Fibroblast of skin of right biceps (primary cell): ENCODE results near the gene PAQR7.

Experiments
- DNase-seq: peaks from one replicate; pipeline ENCODE4 v3.0.0-alpha.2; 2013

The PAQR7 gene

DNA sequence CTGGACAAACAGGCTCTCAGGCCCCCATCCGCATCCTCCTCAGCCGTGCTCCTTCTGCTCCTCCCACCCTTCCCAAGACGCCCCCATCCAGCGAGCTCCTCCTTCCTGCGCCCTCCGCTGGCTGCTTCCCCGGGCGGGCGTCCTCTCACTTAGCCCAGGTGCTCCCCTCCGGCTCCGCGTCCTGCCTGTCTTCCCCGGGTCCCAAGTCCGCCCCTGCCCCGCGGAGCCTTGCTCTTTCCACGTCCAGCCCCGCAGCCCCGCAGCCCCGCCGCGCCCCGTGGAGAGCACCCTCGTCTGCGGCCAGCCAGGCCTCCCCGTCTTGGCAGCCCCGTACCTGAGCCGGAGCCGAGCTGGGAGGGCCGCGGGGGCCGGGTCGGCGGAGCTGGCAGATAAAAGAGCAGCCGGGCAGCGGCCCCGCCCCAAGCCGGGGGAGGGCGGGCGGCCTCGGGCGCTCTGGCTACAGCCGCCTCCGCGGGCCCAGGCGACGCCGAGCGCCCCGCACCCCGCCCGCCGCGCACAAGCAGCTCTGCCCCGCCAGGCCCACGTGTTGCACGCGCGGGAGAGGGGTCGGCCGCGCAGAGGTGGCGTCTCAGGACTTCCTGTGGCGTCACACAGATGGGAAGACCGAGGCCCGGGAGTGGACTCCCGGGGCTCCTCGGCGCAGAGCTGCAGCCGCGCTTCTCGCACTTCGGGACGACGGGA is at the start of gene PAQR7:
TSS of gene PAQR7 (minus strand) at position 555 of the 702 bp plus-strand sequence. CDS start 11,869 bp downstream, outside the sequence.
- DNase-seq: peak; percentile 87

DNA sequence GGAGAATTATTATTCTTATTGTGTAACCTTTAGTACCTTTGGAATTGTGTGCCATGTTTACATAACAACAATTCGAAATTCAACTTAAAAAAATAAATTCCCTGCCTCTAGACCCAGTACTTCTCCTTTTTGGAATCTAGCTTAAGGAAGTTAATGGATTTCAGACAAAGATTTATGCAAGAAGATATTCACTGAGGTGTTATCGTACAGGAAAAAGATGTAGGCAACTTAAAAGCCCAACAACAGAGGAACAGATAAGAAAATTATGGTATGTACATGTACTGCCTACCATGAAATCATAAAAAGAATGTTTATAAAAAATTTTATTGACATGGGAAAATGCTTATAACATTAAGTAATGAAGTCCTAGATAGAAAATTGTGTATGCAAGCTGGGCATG is 48.9 kb upstream of the PAQR7 start:
- DNase-seq: no peak

GRCh38 chr1:25922971-25923552 is 47.6 kb upstream of the PAQR7 start:
- DNase-seq: peak; percentile 31

GRCh38 chr1:25922056-25922970 is 46.8 kb upstream of the PAQR7 start:
- DNase-seq: peak; percentile 43

DNA sequence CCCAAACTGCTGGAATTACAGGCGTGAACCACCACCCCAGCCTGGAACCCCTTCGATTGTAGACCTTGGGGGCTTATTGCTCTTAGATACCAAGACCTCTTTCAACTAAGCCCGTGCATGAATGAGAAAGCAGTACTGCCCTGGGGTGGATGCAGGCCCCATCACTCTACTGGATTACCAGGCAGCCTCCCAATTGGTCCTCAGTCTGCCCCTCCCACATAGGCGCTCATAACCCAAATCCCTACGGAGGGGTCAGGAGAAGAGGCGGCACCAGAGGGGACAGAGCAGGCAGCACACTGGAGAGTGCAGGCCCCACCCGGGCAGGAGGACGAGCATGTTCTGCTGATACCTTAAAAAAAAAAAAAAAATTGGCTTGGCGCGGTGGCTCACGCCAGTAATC is 43.1 kb upstream of the PAQR7 start:
- DNase-seq: no peak

- no peak for DNase-seq
These were observed 42.5 kb upstream of the PAQR7 start for GRCh38 chr1:25917996-25918395.

DNA sequence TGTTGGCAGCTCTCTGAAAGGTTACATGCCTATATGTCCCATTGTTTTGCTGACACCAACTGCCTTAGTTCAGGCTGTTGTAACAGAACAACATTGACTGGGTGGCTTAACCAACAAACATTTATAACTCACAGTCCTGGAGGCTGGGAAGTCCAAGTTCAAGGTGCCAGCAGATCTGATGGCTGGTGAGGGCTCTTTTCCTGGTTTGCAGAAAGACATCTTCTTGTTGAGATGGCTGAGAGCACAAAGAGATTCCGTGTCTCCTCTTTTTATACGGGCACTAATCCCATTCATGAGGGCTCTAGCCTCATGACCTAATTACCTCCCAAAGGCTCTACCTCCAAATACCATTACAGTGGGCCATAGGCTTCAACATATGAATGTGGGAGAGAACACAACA is 41.0 kb upstream of the PAQR7 start:
- no peak for DNase-seq

GRCh38 chr1:25914074-25914995 is 38.8 kb upstream of the PAQR7 start:
- no peak for DNase-seq

GRCh38 chr1:25913206-25913605 is 37.7 kb upstream of the PAQR7 start:
- no peak for DNase-seq

GRCh38 chr1:25912076-25912831 is 36.7 kb upstream of the PAQR7 start:
- DNase-seq: peak; percentile 89

GRCh38 chr1:25911162-25911561 is 35.7 kb upstream of the PAQR7 start:
- no peak for DNase-seq

DNA sequence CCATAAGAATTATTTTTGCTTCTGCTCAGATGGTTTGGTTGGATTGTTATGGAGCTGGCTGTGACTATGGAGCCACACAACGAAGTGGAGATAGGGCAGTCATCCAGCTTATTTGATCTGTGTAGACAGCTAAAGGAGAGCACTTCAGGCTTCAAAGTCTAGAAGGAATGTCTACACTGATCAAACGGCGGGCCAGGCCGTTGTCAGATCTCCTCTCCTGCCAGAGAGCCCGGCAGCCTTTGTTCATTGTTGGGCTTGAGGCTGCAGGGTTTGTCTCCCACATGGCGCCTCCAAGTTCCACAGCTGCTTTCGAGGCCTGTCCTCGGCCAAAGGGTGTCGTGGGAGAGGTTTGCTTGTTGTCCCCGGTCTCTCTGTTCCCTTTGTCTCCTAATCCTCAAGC is 33.5 kb upstream of the PAQR7 start:
- no peak for DNase-seq

GRCh38 chr1:25908161-25908560 is 32.7 kb upstream of the PAQR7 start:
- DNase-seq: no peak

GRCh38 chr1:25907601-25908000 is 32.1 kb upstream of the PAQR7 start:
- DNase-seq: no peak

DNA sequence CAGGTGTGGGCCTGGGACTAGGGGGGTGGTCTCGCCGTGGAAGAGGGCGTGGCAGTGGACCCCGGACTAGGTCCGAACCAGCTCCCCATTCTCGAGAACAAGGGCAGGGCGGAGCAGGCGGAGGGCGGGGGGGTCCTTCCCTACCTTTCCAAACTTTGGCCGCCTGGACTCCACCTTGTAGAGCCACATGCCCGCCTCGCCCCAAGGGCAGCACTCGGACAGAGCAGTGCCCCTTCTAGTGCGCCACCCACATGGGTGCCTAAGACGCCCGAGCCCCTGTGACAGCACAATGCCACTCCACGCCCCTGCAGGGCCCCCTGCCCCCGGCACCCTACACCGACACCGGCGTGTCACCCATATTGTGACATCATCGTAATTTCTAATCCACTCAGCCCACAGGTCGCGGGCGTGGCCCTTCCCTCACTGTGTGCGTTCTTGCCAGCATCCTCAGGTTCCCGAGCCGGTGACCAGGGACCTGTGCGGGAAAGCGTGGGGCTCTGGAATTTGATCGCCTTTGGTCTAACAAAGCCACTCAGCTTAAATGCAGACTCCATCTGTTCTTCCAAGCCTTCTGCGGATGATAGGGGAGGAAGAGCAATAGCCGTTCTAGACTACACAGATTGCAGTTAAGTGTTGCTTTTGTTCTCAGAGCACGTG is 31.3 kb upstream of the PAQR7 start:
- DNase-seq: no peak

DNA sequence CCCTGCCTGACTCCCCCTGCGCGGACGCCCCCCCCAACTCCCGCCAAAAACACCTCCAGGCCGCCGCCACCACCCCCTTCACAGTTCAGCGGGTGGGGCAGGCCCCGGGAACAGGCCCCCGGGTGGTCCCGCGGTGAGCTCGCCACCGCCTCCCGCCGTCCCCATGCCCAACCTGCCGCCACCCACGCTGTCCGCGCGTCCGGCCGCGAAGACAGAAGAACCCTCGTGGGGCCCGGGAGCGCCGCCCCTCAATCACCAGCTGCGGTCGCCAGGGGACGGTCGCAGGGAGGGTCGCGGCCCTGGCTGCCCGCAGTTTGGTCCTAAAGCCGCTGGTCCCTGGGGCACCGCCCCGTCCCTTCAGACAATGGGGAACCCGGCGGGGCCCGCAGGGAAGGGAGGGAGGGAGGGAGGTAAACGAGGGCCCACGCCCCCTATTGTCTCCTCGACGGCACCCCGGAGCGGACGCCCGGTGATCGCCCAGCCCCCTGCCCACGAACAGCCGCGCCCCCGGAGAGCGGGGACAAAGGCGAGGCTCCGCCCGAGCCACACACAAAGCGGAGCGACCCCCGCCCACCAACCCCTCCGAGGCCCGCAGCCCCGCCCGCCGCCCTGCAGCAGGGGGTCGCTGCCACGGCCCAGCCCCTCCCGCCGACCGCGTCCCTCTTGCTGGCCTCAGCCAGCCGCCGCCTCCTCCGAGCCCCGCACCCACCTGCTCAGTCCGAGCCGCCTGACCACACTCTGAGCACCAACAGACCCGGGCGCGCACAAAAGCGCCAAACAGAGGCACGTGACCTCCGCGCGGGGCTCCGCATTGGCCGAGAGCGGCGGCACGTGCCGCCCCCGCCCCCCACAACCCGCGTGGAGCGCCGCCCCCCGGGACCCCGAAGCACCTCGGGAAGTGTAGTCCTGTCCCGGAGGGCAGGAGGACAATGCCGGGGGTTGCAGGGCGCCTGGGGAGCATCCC is 30.5 kb upstream of the PAQR7 start, which contains the start of gene STMN1:
TSS of gene STMN1 (minus strand) at position 740 of the 964 bp plus-strand sequence. CDS start 1,743 bp downstream, outside the sequence.
- DNase-seq: peak; percentile 96

GRCh38 chr1:25904943-25905679 is 29.6 kb upstream of the PAQR7 start:
- peak; percentile 95 for DNase-seq

GRCh38 chr1:25903986-25904385 is 28.5 kb upstream of the PAQR7 start:
- no peak for DNase-seq

- no peak for DNase-seq
These were observed 27.0 kb upstream of the PAQR7 start for GRCh38 chr1:25902462-25902861.
